HCT116 (cell line): ENCODE data around the gene MUSTN1. TPM values are rescaled to one million over a fixed set of nuclear protein-coding genes. Genes with fewer than 3 reads are reported as not detected.

Experiments
- ATAC-seq: fragments of 200-7000 bp; cut with Tn5 transposase; 2 replicates; pipeline ENCODE4 v1.9.1; 2020; ENCODE audit warnings: mild to moderate bottlenecking, moderate library complexity
- BruUV-seq: library from RNA; stranded (reverse); fragments of 400-500 nt; replicated peaks from 2 replicates; lab custom pipeline; 2021; lab: Mats Ljungman, UMichigan
- CTCF ChIA-PET: fragments of 300-600 bp; sonication (Branson Sonifier 250); formaldehyde crosslinking; loops from one replicate; lab custom pipeline; 2021; ENCODE audit warnings: antibody characterized with exemption; lab: Charles Lee
- POLR2A ChIA-PET: fragments of 300-600, 350-600 bp; sonication (Branson Sonifier 250); formaldehyde crosslinking; loops from one replicate; lab custom pipeline; 2021; ENCODE audit warnings: antibody characterized with exemption; lab: Charles Lee
- RAD21 ChIA-PET, 2 experiments: fragments of 300-600 bp; sonication (Branson Sonifier 250); formaldehyde crosslinking; loops; one replicate each; lab custom pipeline; 2023; ENCODE audit warnings: low total read pairs in 2 of 2; ENCODE audit not compliant: uncharacterized antibody in 2 of 2, unreplicated experiment in 2 of 2, low non-redundant PET in 1 of 2; lab: Charles Lee
- DNase-seq: peaks from one replicate; pipeline ENCODE4 v3.0.0-alpha.2; 2010; ENCODE audit warnings: low read depth, low spot score
- H2AFZ ChIP-seq: fragments of 200-600 bp; shearing (Covaris generic), sonication (generic); 2 replicates; pipeline ENCODE4 v1.6.1; 2017; ENCODE audit warnings: low read depth, mixed run types, mixed read lengths, antibody characterized with exemption, low read length; ENCODE audit not compliant: poor library complexity, severe bottlenecking
- H3K27ac ChIP-seq: 2 replicates; pipeline ENCODE4 v1.5.1; 2012; ENCODE audit warnings: low read depth, low read length
- H3K27me3 ChIP-seq: fragments of 200-600 bp; sonication (generic); 2 replicates; pipeline ENCODE4 v1.6.1; 2016; ENCODE audit warnings: mixed run types, low read length, mixed read lengths; ENCODE audit not compliant: insufficient read depth
- H3K36me3 ChIP-seq, 2 experiments: fragments of 200-500 bp in 1 of 2; fragments of 200-600 bp in 1 of 2; sonication (Bioruptor generic) in 1 of 2; sonication (generic) in 1 of 2; 2 replicates each; pipeline versions ENCODE4 v1.5.1 to v1.6.1; 2014 to 2016; ENCODE audit warnings: low read length in 2 of 2, inconsistent platforms in 1 of 2, mixed read lengths in 1 of 2, mixed run types in 1 of 2; ENCODE audit not compliant: insufficient read depth in 2 of 2, control insufficient read depth in 1 of 2
- H3K4me1 ChIP-seq, 2 experiments: fragments of 200-600 bp in 1 of 2; sonication (generic) in 1 of 2; 2 replicates each; pipeline versions ENCODE4 v1.5.1 to v1.6.1; 2012 to 2017; ENCODE audit warnings: low read length in 2 of 2, inconsistent platforms in 1 of 2, mild to moderate bottlenecking in 1 of 2, mixed read lengths in 1 of 2, mixed run types in 1 of 2, moderate library complexity in 1 of 2; ENCODE audit not compliant: insufficient read depth in 2 of 2, control insufficient read depth in 1 of 2
- H3K4me2 ChIP-seq: fragments of 200-600 bp; sonication (generic); 2 replicates; pipeline ENCODE4 v1.6.1; 2017; ENCODE audit warnings: mixed run types, low read length, mixed read lengths
- H3K4me3 ChIP-seq, 2 experiments: fragments of 200-600 bp in 1 of 2; sonication (generic) in 1 of 2; replicated peaks in 1 of 2; 2 replicates each; pipeline ENCODE4 v1.5.1; 2011 to 2016; ENCODE audit warnings: low read length in 2 of 2, control low read depth in 1 of 2, low read depth in 1 of 2, mild to moderate bottlenecking in 1 of 2, mixed read lengths in 1 of 2, mixed run types in 1 of 2
- H3K79me2 ChIP-seq: fragments of 200-600 bp; sonication (generic); 2 replicates; pipeline ENCODE4 v1.6.1; 2017; ENCODE audit warnings: mild to moderate bottlenecking, mixed run types, low read length, moderate library complexity, mixed read lengths; ENCODE audit not compliant: insufficient read depth
- H3K9ac ChIP-seq: fragments of 200-600 bp; sonication (generic); 2 replicates; pipeline ENCODE4 v1.6.1; 2016; ENCODE audit warnings: low read length, mixed read lengths
- H3K9me2 ChIP-seq: fragments of 200-600 bp; sonication (generic), shearing (Covaris generic); 2 replicates; pipeline ENCODE4 v1.6.1; 2017; ENCODE audit warnings: mixed run types, mild to moderate bottlenecking, moderate library complexity; ENCODE audit not compliant: insufficient read depth
- H3K9me3 ChIP-seq, 2 experiments: fragments of 200-500 bp in 1 of 2; fragments of 200-600 bp in 1 of 2; sonication (Bioruptor generic) in 1 of 2; sonication (generic) in 1 of 2; 2 replicates each; pipeline ENCODE4 v1.6.1; 2014 to 2017; ENCODE audit warnings: low read length in 2 of 2, mixed read lengths in 2 of 2, inconsistent platforms in 1 of 2, low read depth in 1 of 2, mild to moderate bottlenecking in 1 of 2, mixed run types in 1 of 2, moderate library complexity in 1 of 2; ENCODE audit not compliant: control insufficient read depth in 1 of 2, insufficient read depth in 1 of 2
- H4K20me1 ChIP-seq: fragments of 200-600 bp; sonication (generic), shearing (Covaris generic); 2 replicates; pipeline ENCODE4 v1.6.1; 2017; ENCODE audit warnings: mixed run types, mild to moderate bottlenecking, moderate library complexity; ENCODE audit not compliant: insufficient read depth
- CTCF ChIP-seq, 3 experiments: fragments of 200-600 bp in 1 of 3; sonication (generic) in 1 of 3; IDR thresholded peaks in 2 of 3; conservative IDR thresholded peaks in 1 of 3; 2 replicates each; pipeline ENCODE4 v1.5.1; 2012 to 2017; ENCODE audit warnings: low read depth in 2 of 3, low read length in 2 of 3, antibody characterized with exemption in 1 of 3, borderline replicate concordance in 1 of 3, control low read depth in 1 of 3, mild to moderate bottlenecking in 1 of 3, mixed read lengths in 1 of 3, mixed run types in 1 of 3, moderate library complexity in 1 of 3; ENCODE audit not compliant: insufficient read depth in 1 of 3
- EZH2 ChIP-seq: fragments of 200-600 bp; sonication (generic); IDR thresholded peaks from 2 replicates; pipeline ENCODE4 v1.6.1; 2017; ENCODE audit warnings: antibody characterized with exemption, mixed run types
- JUND ChIP-seq: IDR thresholded peaks from 2 replicates; pipeline ENCODE4 v1.6.1; 2012
- POLR2AphosphoS5 ChIP-seq: IDR thresholded peaks from 2 replicates; pipeline ENCODE4 v1.6.1; 2011; ENCODE audit warnings: mild to moderate bottlenecking, low read depth, low read length, moderate library complexity
- REST ChIP-seq: IDR thresholded peaks from 2 replicates; pipeline ENCODE4 v1.6.1; 2012; ENCODE audit warnings: low read depth
- SIN3A ChIP-seq: IDR thresholded peaks from 2 replicates; pipeline ENCODE4 v1.6.1; 2012; ENCODE audit warnings: low read depth
- intact Hi-C: fragments of 100-400 bp; cut with micrococcal nuclease; formaldehyde crosslinking; loops from 2 replicates; pipeline ENCODE4 v1.10.0; 2022
- total RNA-seq: library from RNA; stranded (reverse); gene quantifications from one replicate; pipeline ENCODE4 v1.2.1, GENCODE V29; 2021; ENCODE audit not compliant: unreplicated experiment

MUSTN1 gene
- total RNA-seq, 1 experiment from 2014 or later = 0.44 TPM

GRCh38 chr3:52857133-52857532 is 22.3 kb upstream of the MUSTN1 start:
- no TSS peak for BruUV-seq

More at GRCh38 chr3:52857133-52857532, 22.3 kb upstream of the MUSTN1 start:
- ATAC-seq (no peak), DNase-seq (no peak)
- Histone ChIP-seq H3K27ac (no peak overlapping the region), H3K4me3 (no peak overlapping the region), H3K4me2 (no peak overlapping the region), H3K9ac (no peak overlapping the region), H2AFZ (no peak overlapping the region), H3K4me1 (no peaks in the 10 kb centered on the region), H4K20me1 (no peaks in the 10 kb centered on the region), H3K9me3 (no peaks in the 10 kb centered on the region), H3K9me2 (no peaks in the 10 kb centered on the region), H3K36me3 (no peaks in the 10 kb centered on the region), H3K27me3 (no peaks in the 10 kb centered on the region), H3K79me2 (no peaks in the 10 kb centered on the region)
- intact Hi-C loops = no loop called here
- TF ChIP-seq POLR2AphosphoS5 (no peak), REST (no peak), EZH2 (no peak), CTCF (IDR thresholded peaks at IDR 0.05 in 2 of 3, conservative IDR thresholded peaks at IDR 0.05 in 1 of 3; ENCODE audit: borderline replicate concordance in 1 of 3, insufficient read depth in 1 of 3, low read depth in 2 of 3, low read length in 2 of 3) (no peak), SIN3A (no peak), JUND (no peak)
- ChIA-PET POLR2A (no interaction called here), RAD21 (interaction anchor here in 1 of 2 experiments (0.6 kb wide), 1 partner anchor 65 kb away, joined by 4 read pairs; no protein-coding TSS in a partner anchor), CTCF (no interaction called here)
